T47D (cell line): Measurements from ENCODE around the gene ELN.
"Not testable (repeated sequence)": the region's sequence is repeated elsewhere in the genome, so short reads cannot be mapped to it uniquely, and the experiment has no call there.

Experiments used
- DNase-seq, 2 experiments: peaks; one replicate each; pipeline versions ENCODE4 v3.0.0 to v3.0.0-alpha.2; 2011 to 2012; ENCODE audit warnings: low read depth in 1 of 2, low spot score in 1 of 2
- JUND ChIP-seq: IDR thresholded peaks from 2 replicates; pipeline ENCODE4 v1.6.1; 2012; ENCODE audit warnings: low read depth
- in situ Hi-C: cut with HindIII; loops from 2 replicates; pipeline ENCODE4 v1.10.0; 2016; ENCODE audit warnings: low sequenced_read_pairs, low pct_unique_long_range_greater_than_20kb

The ELN gene

DNA sequence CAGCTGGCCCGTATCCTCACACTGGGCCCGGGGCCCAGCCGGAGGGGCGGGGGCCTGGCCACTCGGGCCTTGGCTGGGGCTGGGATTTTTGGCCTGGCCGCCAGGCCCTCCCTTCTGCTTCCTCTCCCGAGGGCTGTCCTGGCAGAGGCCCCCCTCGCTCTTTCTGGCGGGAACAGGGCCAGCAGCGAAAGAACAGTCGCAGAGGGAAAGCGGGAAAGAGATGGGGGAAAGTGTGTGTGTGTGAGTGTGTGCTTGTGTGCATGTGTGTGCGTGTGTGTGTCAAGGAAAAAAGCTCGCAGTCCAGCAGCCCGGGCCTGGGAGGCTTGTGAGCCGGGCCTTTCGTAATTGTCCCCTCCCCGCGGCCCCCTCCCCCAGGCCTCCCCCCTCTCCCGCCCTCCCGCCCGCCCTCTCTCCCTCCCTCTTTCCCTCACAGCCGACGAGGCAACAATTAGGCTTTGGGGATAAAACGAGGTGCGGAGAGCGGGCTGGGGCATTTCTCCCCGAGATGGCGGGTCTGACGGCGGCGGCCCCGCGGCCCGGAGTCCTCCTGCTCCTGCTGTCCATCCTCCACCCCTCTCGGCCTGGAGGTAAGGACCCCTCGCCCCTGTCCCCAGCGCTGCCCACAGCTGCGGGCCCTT lies at the start of gene ELN:
TSS of gene ELN (plus strand) at position 491 of the 638 bp plus-strand sequence. CDS start at position 506, 15 bp downstream.
- no peak for DNase-seq
- in situ Hi-C loops: no loop called here
- no peak for TF ChIP-seq JUND

DNA sequence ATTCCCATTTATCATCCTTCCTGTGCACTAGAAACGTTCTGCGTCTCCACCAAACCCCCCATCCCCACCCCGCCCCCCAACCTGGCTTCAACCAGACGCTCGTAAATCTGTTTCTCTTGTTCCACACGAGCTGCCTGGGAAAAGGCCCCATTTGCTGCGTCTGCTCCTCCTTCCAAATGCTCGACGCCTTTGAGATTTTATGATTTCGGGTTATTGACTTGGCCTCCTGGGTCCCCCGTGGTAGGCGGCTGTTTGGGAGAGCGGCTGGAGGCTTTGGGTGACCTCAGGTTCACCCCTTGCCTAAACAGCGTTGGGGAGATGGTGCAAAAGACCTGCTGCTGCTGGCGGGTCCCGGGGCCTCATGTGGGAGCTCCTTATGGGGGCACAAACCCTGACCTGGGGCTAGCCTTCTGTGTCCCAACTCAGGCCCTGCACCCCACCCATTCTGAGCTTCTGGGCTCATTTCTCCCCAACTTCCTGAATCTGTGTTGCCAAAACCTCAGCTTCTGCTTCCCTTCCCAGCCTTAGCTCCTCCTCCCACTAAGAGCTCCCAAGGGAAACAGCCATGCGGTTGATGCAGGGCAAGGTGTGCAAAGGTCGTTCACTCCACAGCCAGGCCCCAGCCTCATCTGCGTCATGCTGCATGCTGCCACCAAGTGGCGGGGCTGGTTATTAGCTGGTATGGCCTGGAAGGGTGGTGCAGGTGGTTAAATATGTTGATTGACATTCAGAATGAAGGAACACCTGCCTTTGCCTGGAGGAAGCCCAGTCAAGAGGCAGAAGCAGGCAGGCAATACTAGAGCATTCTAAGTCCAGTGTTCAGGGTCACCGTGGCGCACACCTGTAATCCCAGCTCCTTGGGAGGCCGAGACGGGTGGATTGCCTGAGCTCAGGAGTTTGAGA lies 49.1 kb upstream of the ELN start:
- in situ Hi-C loops: no loop called here
- peak; percentile 90 to 94 for DNase-seq
- no peak for TF ChIP-seq JUND

DNA sequence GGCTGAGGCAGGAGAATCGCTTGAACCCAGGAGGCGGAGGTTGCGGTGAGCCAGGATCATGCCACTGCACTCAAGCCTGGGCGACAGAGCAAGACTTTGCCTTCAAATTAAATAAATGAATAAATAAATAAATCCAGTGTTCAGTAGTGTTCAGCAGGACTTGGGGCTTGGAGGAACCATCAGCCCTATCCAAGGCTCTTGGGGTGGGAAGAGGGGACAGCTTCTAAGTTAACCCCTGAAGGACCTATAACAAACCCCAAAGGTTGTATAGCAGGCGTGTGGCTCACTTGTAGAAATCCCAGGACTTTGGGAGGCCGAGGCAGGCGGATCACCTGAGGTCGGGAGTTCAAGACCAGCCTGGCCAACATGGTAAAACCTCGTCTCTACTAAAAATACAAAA lies 48.3 kb upstream of the ELN start:
- in situ Hi-C loops, DNase-seq: not testable (repeated sequence)

DNA sequence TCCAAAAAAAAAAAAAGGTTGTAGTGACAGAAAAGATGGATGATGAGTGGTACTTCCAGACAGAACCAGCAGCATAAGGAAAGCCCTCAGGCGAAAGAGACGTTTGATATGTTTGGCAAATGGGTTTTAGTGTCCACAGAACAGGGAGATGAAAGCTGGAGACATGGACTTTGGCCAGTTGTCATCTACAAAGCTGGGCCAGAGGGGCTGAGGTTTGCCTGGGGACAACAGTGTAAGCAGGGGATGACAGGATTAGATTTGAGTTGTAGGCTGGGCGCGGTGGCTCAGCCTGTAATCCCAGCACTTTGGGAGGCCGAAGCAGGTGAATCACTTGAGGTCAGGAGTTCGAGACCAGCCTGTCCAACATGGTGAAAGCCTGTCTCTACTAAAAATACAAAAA lies 47.8 kb upstream of the ELN start:
- no peak for DNase-seq
- no peak for TF ChIP-seq JUND
- in situ Hi-C loops: no loop called here

DNA sequence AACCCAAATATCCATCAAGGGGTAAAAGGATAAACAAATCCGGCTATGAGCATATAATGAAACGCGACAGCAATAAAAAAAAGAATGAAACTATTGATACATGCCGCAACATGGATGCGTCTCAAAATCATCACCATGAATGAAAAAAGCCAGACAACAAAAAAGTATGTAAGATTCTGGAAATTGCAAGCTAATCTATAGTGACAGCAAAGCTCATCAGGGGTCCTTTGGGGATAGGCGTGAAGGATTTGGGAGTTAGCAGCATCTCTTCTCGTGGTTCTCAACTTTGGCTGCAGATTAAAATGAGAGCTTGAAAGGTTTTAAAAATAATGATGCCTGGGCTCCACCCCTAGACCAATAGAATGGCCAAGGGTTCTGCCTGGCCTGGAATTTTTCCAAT lies 46.0 kb upstream of the ELN start:
- DNase-seq: no peak
- in situ Hi-C loops: no loop called here
- TF ChIP-seq JUND: no peak

DNA sequence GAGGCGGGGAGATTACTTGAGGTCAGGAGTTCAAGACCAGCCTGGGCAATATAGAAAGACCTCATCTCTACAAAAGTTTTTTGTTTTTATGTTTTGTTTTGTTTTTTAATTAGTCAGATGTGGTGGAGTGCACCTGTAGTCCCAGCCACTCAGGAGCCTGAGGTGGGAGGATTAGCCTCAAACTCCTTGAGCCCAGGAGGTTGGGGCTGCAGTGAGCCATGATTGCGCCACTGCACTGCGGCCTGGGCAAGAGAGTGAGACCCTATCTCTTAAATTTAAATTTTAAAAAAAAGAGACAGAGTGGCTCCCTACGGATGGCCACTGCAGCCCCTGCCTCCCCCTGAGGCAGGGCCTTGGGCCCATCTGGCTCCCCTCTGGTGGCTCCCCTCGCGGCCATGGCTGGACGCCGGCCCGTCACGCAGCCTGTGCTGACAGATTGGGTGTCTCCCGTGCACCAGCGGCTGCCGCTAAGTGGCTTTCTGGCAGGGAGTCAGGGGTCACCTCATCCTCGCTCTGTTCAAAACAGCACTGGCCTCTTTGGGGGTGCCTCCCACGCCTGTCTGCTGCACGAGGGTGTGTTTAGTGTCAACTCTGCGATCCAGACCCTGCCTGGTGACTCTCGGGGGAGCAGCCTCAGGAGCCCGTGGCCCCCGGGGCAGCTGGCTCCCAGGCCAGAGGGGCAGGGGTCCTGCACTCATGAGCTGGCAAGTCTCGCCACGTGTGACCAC lies 44.4 kb upstream of the ELN start:
- TF ChIP-seq JUND: no peak
- in situ Hi-C loops: no loop called here

DNA sequence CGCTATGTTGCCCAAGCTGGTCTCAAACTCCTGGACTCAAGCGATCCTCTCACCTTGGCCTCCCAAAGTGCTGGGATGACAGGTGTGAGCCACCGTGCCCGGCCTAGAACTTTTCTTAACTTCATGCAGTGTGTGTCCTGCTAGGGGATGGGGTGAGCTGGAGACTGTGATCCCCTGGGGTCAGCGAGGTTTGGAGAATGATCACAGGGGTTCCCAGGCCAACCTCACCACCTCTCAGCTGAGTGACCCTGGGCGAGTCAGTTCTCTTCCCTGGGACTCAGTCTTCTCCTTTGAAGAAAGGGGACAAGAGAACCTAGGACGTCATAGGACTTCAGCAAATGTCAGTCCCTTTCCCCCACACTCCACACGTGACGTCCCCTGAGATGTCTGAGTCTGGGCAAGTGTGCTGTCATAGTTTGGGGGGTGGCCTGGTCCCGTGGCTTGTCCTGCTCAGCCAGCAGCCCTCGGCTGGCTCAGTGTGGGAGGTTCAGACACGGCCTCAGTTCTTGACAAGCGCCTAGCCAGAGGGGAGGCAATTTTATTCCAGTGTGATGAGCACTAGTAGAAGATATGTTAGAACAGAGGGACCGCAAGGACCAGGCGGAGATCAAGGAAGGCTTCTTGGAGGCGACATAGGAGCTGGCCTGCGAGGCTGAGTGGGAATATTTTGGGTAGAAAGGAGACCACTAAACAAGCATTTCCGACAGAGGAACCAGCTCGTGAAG lies 43.3 kb upstream of the ELN start:
- in situ Hi-C loops: no loop called here
- no peak for TF ChIP-seq JUND
- DNase-seq: no peak

More for the DNA sequence above, 44.4 kb upstream of the ELN start:
- DNase-seq: no peak

DNA sequence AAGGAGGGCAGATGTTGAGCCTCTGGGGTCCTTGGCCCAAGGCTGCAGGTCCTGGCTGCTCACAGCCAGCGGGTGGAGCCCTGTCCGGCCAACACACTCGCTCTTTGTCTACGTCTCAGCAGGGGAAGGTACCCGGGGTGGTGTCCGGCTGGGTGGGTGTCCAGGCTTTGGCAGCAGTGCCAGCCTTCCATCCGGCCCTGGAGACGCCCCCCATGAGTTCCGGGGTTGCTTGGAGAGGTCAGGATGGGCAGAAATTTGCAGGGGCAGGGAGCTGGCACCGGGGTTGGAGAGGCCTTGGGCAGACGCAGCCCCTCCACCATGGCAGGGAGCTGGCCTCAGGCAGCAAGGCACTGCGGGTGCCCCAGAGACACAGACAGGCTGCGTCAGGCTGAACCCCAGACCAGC lies 42.2 kb upstream of the ELN start:
- TF ChIP-seq JUND: no peak
- DNase-seq: no peak
- in situ Hi-C loops: no loop called here

DNA sequence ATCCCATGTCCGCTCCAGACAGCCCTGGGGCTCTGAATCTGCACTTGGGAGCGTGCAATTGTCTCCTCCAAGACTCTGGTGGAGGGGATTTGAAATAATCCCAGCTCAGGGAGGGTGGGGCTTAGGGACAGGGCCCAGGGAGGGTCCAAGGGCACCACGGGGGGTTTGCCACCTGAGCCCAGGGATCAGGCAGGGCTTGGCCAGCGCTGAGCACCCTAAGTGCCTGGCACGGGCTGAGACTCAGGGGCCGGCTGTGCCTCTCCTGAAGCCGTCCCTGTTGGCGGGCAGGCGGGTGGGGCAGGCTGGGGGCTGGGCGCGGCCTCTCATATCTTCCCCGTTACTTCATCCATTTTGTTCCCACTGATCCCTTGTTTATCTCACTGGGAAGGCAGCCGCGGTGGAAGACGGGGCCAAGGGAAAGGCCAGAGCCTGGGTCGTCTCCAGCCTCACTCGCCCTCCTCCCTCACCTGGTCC lies 41.8 kb upstream of the ELN start:
- DNase-seq: no peak
- no peak for TF ChIP-seq JUND
- in situ Hi-C loops: no loop called here

DNA sequence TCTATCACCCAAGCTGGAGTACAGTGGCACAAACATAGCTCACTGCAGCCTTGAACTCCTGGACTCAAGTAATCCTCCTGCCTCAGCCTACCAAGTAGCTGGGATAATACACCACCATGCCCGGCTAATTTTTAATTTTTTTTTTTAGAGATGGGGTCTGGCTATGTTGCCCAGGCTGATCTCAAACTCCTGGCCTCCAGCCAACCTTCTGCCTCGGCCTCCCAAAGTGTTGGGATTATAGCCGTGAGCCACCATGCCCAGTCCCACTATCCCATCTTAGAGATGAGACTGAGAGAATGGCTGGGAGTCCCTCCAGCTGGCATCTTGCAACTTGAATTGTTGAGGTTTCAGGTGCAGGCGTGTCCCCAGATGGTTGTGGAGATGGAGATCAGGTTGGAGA lies 40.7 kb upstream of the ELN start:
- in situ Hi-C loops: no loop called here
- DNase-seq: no peak
- no peak for TF ChIP-seq JUND

DNA sequence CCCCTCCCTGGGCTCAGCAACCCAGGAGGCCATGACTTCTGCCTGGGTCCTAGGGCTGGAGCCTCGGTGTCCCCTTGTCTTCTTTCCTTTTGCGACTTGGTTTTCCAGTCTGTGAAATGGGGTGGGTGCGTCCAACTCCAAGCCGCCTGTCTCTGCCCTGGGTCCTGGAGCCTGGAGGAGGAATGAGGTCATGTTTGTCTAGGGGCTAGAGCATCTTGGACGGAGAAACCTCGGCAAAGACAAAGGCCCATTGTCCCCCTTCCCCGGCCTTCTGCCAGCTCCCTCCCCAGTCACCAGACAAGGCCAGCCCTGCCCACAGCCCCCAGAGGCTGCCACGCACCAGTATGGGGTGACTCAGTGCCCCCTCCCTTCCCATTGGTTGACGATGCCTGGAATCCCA lies 39.8 kb upstream of the ELN start:
- no peak for DNase-seq
- in situ Hi-C loops: no loop called here
- no peak for TF ChIP-seq JUND

DNA sequence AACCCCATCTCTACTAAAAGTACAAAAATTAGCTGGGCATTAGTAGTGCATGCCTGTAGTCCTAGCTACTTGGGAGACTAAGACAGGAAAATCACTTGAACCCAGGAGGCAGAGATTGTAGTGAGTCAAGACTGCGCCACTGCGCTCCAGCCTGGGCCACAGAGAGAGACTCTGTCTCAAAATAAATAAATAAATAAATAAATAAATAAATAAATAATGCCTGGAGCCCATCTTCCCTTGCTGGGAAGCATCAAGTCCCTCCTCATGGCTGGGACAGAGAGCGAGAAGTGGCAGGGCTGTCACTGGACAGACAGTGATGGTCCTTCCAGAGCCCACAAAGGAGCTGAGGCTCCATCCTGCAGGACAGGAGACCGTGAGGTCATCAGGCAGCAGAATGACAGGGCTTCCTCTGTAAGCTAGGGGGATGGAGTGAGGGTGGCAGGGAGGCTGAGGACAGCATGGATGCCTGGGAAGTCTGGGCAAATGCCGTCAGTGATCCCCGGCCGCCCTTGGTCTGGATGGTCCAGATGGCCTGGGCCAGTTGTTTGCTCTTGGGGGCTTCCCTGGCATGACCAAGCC lies 36.4 kb upstream of the ELN start:
- TF ChIP-seq JUND: no peak
- in situ Hi-C loops: no loop called here
- no peak for DNase-seq
